IPS-15b (cell line): Measurements from ENCODE around the gene PLEKHF1.

ENCODE experiments used
- H3K27me3 ChIP-seq: one replicate; pipeline ENCODE4 v1.6.1; 2013; ENCODE audit warnings: low read length; ENCODE audit not compliant: control insufficient read depth, insufficient read depth
- H3K36me3 ChIP-seq: one replicate; pipeline ENCODE4 v1.6.1; 2013; ENCODE audit warnings: low read length; ENCODE audit not compliant: control insufficient read depth, insufficient read depth
- H3K4me1 ChIP-seq: one replicate; pipeline ENCODE4 v1.6.1; 2013; ENCODE audit warnings: mild to moderate bottlenecking, low read length; ENCODE audit not compliant: control insufficient read depth, insufficient read depth
- H3K4me3 ChIP-seq: one replicate; pipeline ENCODE4 v1.5.1; 2013; ENCODE audit warnings: low read depth, low read length
- H3K9ac ChIP-seq: one replicate; pipeline ENCODE4 v1.6.1; 2013; ENCODE audit warnings: low read depth, mild to moderate bottlenecking, low read length
- H3K9me3 ChIP-seq: one replicate; pipeline ENCODE4 v1.6.1; 2013; ENCODE audit warnings: mild to moderate bottlenecking, low read length; ENCODE audit not compliant: control insufficient read depth, insufficient read depth

Gene PLEKHF1

DNA sequence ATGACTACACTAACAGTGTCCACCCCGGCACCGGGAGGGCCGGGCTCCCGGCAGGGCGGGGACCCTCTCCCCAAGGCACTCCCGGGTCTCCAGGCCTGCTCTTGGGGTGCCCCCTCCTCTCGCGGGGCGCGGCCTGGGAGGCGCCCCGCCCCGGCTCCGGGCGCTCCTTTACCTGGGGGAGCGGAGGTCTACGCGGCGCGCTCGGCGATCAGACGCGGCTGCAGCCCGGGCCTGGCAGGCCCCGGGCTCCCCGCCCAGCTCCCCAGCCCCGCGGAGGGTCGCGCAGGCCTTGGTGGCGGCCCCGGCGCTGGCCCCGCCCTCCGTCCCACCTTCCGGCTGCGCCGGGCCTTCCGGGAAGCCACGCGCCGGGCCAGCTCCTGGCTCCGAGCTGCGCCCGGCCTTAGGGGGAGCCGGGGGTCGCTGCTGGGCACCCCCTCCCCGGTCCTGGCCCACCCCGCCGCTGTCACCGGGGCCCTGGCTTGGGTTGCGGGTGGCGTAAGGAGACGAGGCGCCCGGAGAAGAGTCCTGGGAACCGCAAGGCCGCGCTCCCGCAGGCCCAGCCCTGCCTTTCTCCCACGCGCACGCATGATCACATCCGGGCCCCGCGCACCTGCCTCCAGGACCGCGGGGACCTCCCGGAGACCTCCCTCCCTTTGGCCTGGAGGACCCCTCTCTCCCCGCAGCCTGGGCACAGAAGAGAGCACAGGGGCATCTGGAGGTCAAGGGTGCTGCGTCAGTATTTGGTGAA lies 49.9 kb downstream of the PLEKHF1 start, which contains the start of gene C19orf12:
Gene C19orf12, minus strand, starts transcription at position 309 of the 748 bp plus-strand sequence. CDS start 6,848 bp downstream, outside the sequence.
- H3K36me3 ChIP-seq = no peaks in the 10 kb centered on the region
- H3K9me3 ChIP-seq = no peaks in the 10 kb centered on the region
- peaks cover 3% of the 10 kb centered on the region for H3K4me1 ChIP-seq
- peak within 1 kb of the TSS; percentile 65 for H3K9ac ChIP-seq
- peak within 1 kb of the TSS; percentile 64 for H3K4me3 ChIP-seq
- no peaks in the 10 kb centered on the region for H3K27me3 ChIP-seq

DNA sequence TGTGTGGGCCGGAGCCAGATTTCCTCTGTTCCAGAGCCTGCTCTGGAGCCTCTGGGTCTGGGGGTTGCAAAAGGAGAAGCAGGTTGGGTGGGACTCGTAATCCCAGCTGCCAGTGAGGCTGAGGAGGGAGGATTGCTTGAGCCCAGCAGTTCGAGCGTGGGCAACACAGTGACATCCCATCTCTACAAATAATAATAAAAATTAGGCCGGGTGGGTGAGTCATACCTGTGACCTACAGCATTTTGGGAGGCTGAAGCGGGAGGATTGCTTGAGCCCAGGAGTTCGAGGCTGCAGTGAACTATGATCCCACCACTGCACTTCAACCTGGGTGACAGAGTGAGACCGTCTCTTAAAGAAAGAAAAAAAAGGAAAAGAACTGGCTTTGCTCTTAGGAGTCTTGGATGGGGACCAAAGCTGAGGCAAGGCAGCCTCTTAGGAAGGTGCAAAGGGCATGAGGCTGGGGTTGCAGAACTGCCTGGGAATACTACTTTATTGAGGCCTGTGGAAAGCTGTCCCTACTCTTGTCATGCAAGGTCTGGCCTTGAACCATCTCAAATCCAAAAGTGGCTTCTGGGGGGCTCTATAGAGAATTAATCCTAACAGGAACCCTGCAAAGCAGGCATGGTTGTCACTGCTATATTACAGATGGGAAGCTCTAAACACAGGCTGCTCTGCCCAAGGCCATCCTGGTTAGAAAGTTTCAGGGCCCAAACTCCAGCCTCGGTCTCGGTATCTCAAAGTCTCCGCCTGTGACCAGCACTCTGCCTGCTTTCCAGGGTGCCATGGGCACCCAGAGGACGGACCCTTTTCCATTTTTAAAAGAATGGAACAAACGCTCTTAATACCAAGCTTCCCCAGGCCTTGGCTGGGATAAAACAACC lies 50.7 kb downstream of the PLEKHF1 start:
- H3K4me1 ChIP-seq = peaks cover 3% of the 10 kb centered on the region
- peak overlapping the region; percentile 64 for H3K4me3 ChIP-seq
- H3K27me3 ChIP-seq = no peaks in the 10 kb centered on the region
- H3K9me3 ChIP-seq = no peaks in the 10 kb centered on the region
- H3K36me3 ChIP-seq = no peaks in the 10 kb centered on the region
- H3K9ac ChIP-seq = peak overlapping the region; percentile 65

DNA sequence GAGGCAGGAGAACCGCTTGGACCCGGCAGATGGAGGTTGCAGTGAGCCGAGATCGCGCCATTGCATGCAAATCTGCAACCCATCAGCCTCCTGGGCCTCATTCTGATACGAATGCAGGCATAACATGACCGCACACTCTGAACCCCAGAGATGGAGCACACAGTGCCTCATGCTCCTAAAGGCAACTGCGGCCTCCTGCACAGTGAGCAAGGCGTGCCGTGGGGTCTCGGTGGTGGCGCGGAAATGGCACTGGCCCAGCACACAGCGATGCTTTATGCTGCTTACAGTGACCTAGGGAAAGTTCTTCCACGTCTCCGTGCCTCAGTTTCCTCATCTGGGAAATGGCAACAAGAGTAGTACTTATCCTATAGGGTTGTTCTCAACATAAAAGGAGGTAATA lies 51.8 kb downstream of the PLEKHF1 start:
- Histone ChIP-seq H3K9ac (no peak overlapping the region), H3K4me1 (peaks cover 3% of the 10 kb centered on the region)

DNA sequence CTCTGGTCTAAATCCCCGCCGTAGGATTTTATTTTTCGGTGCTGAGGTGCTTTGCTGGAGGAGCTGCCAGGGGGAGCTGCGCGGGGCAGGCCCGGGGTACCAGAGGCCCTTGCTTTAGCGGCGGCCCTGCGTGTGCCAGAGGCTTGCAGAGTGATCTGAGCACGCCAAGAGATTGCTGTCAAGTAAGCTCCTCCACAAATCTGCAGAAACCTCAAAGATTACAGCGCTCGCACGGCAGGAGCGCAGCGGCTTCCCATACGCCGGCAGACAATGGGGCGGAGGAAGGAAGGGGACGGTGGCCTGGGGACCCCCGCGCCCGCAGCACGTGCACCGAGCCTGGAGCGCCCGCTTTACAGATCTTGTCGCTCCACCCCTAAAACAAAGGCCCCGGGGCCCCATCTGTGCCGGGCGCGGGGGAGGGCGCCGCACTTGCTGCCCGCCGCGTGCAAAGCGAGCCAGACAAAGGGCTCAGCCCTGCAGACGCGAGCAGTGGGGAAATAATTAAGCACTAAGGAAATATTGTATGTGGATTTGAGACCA lies 58.9 kb downstream of the PLEKHF1 start:
- Histone ChIP-seq H3K4me1 (no peaks in the 10 kb centered on the region), H3K4me3 (peak overlapping the region; percentile 26)

More for the DNA sequence above, 51.8 kb downstream of the PLEKHF1 start:
- no peak overlapping the region for H3K4me3 ChIP-seq
- H3K27me3 ChIP-seq = no peaks in the 10 kb centered on the region
- no peaks in the 10 kb centered on the region for H3K36me3 ChIP-seq
- H3K9me3 ChIP-seq = no peaks in the 10 kb centered on the region

DNA sequence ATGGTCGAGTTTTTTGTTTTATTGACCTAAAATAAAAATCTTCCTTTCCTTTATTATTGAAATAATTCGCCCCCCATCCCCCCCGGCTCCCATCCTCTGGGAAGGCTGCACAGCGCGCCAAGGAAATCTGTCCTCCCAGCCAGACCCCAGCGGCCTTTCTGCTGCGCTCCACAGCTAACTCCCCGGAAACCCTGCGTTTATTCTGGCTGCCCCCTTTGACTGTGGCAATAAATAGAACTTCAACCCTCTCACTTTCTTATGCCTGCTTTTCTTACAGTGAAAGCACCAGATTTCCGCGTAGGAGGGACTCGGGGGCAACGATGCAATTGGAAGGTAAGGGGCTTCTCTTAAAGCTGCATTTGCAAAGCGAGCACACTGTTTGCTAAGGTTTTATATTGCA lies 59.5 kb downstream of the PLEKHF1 start:
- Histone ChIP-seq H3K27me3 (peaks cover 17% of the 10 kb centered on the region), H3K4me1 (no peaks in the 10 kb centered on the region), H3K9me3 (no peaks in the 10 kb centered on the region), H3K36me3 (no peaks in the 10 kb centered on the region), H3K4me3 (peak overlapping the region; percentile 26), H3K9ac (no peak overlapping the region)

More for the DNA sequence above, 58.9 kb downstream of the PLEKHF1 start:
- H3K27me3 ChIP-seq = peaks cover 17% of the 10 kb centered on the region
- no peaks in the 10 kb centered on the region for H3K9me3 ChIP-seq
- no peaks in the 10 kb centered on the region for H3K36me3 ChIP-seq
- H3K9ac ChIP-seq = peak overlapping the region; percentile 54
